NCI-H2081 treated with DMSO at 0.1 percent for 48 hours (cell line): ENCODE measurements around the gene PPIF.

Source experiments
- DNase-seq: peaks from one replicate; lab custom pipeline; 2025; lab: John Stamatoyannopoulos, UW

Gene PPIF

DNA sequence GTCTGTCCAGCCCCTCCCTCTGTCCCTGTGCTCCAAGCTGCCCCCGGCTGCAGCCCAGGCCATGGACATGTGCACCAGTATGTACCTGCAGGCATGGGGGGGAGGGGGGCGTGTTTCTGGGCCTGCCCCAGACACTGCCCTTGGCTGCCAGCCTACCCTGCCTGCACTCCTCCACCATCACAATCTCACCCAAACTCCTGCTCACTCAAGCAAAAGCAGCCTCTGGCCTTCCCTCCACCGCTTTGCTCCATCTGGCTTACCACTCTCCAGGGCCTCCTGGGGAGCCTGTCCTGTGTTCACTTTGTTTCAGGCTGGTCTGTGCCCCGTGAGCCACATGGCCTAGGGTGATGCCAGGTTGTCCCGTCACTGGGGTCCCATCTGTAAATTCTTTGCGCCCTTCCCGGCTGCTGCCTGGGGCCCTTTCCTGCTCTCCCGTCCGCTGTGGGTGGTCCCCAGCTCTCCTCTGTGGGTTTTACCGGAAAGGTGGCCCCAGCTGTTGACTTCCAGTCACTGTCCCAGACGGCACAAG lies 33.3 kb upstream of the PPIF start:
- DNase-seq, result no peak

DNA sequence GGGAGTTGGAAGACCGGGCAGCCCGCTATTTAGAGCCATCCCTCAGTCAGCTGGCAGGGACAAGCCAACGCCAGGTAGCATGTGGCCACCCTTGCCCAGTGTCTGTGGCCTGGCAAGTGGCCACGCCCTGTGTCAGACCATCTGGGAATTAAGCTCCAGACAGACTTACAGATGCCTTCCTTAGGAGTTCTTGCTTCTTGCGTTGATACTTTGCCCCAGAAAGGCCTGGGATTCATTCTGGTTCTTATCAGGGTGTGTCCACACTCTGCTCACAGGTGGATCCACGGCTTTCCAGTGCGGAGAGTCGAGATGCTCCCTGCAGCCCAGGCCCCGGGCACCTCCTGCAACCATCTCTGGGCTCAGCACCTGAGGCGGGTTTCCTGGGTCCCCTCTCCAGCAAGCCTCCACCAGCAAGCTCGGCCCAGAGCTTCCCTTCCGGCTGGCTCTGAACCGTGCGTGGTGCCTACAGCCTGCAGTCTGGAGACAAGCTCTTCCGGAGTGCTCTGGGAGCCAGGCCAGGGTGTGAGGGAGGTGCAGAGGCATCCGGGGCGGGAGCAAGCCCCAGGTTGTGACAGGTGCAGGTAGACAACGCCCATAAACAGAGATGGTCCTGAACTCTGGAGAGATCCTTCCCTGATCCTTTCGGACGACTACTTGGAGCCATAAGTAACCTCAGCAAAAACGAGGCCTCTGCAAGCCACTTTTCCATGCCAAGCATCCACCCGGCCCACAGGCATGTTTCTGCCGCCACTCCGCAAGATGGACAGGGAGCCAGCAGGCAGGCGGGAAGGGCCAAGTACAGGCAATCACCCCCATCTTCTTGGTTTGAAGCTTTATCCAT lies 32.3 kb upstream of the PPIF start:
- DNase-seq, result no peak

GRCh38 chr10:79315602-79315920 lies 31.7 kb upstream of the PPIF start:
- no peak for DNase-seq

- no peak for DNase-seq
Observed at GRCh38 chr10:79316671-79317431, 30.4 kb upstream of the PPIF start.

GRCh38 chr10:79318369-79318768 lies 28.9 kb upstream of the PPIF start:
- no peak for DNase-seq

- no peak for DNase-seq
Observed at GRCh38 chr10:79319115-79319771, 28.0 kb upstream of the PPIF start.

DNA sequence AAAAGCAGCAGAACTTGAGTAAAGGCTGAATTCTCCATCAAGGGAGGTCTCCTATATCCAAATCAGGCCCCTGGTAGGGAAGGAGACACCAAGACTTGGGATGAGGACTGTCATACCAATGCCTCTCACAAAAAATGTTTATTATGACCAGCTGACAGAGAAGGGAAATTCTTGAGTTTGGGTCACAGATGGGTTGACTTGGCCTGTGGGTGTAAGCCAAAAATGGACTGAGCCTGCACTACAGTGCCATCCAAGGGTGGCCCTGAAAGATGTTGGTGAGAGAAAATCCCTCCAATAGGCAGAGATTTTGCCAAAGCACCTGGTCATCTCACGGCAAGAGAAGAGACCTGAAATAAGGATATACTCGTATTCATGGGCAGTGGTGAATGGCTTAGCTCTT lies 27.0 kb upstream of the PPIF start:
- DNase-seq, result no peak

GRCh38 chr10:79320820-79321493 lies 26.3 kb upstream of the PPIF start:
- DNase-seq, result no peak

DNA sequence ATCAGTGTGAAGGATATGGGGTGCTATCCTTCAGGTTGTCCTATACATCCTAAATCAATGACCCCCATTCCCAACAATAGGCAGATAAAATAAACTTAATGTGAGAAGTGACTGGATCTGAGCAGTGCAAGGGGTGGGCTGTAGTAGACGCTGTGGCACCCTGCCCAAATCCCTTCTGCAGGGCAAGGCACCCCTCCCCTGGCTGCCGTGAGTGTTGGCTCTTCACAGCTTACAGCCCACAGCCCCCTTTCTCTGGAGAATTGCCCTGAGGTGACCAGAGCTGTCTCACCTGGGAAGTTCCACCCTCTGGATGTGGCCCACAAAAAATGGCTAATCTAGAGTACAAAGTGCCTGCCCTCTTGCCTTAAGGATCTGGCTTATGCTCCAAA lies 25.8 kb upstream of the PPIF start:
- DNase-seq, result no peak

GRCh38 chr10:79321951-79322350 lies 25.3 kb upstream of the PPIF start:
- no peak for DNase-seq

GRCh38 chr10:79322616-79323543 lies 24.4 kb upstream of the PPIF start:
- no peak for DNase-seq

DNA sequence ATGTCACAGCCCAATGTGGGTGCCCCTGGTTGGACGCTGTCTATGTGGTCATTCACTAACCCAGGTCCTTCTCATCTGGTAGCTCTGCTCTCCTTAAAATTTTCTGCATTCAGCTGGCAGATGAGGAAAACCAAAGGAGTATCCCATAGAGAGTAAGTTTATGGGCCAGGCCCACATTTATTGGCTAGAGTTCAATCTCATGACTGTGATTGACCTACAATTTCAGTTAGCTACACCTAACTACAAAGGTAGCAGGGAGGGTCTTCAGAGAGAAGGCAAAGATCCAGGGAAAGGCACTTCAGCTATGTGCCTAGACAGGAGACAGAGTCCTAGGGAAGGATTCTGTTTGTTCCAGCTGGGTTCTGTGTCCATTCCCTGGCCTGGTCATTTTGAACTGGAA lies 23.7 kb upstream of the PPIF start:
- no peak for DNase-seq

GRCh38 chr10:79324032-79324695 lies 23.1 kb upstream of the PPIF start:
- no peak for DNase-seq

DNA sequence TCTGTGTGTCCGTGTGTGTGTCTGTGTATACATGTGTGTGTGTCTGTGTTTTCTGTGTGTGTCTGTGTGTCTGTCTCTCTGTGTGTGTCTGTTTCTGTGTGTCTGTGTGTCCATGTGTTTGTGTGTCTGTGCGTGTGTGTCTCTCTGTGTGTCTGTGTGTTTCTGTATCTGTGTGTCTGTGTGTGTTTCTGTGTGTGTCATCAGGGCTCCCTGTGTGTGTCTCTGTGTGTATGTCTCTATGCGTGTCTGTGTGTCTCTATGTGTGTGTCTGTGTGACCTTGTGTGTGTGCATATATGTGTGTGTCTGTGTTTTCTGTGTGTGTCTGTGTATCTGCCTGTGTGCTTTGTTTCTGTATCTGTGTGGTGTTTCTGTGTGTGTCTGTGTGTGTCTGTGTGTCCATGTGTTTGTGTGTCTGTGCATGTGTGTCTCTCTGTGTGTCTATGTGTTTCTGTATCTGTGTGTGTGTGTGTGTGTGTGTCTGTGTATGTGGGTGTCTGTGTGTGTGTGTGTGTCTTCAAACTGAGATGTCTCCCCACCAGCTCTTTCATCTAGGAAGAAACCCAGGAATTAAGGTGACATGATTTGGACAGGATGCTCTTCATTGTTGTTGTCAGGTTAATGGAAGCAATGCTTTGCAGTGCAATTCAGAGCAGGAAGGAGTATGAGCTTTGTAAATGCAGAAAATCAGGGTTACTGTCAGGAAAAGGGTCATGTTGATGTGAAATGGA lies 20.7 kb upstream of the PPIF start:
- DNase-seq, result no peak

DNA sequence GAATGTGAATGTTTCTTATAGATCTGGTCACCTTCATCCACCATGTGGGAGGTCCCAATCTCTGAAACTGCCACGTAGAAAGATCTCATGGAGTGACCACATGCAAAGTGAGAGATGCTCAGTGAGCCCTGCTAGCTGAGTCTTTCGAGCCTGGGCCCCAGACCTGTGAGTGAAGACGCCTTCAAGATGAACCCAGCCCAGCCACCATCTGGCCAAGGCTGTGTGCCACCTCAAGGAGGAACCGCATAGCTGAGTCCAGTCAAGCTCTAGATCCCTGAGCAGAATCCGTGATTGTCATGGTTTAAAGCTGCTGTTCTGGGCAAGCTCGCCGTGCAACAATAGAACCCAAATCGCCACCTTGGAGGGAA lies 20.2 kb upstream of the PPIF start:
- no peak for DNase-seq

GRCh38 chr10:79328147-79328701 lies 19.0 kb upstream of the PPIF start:
- DNase-seq, result no peak

GRCh38 chr10:79328737-79329504 lies 18.3 kb upstream of the PPIF start:
- DNase-seq, result no peak

- no peak for DNase-seq
Observed at GRCh38 chr10:79329529-79329928, 17.7 kb upstream of the PPIF start.

DNA sequence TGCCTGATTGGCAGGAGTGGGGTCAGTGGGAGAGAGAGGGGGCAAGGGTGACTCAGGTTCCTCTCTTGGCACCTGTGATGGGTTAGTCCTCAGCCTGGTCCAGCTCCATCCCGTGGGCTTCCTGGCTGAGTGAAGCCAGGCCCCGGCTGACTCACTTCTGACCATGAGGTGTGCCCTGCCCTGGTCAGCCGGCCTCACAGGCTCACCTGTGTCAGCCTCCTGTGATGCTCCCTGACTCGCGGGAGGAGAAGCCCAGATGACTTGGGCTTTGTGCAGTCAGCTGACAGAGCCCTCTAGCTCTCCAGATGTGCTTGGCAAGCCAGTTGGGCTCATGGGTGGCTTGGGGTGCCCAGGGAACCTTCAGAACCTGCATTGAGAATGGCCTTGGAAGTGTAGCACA lies 16.0 kb upstream of the PPIF start:
- DNase-seq, result no peak
